ENCODE results near the gene MRE11. TPM values are rescaled to one million over a fixed set of nuclear protein-coding genes. Genes with fewer than 3 reads are reported as not detected.

The MRE11 gene
- polyA plus RNA-seq, 1 donor (not counting 4 experiments of a cell fraction or from before 2014, with no cell fraction given): 12.4 TPM

DNA sequence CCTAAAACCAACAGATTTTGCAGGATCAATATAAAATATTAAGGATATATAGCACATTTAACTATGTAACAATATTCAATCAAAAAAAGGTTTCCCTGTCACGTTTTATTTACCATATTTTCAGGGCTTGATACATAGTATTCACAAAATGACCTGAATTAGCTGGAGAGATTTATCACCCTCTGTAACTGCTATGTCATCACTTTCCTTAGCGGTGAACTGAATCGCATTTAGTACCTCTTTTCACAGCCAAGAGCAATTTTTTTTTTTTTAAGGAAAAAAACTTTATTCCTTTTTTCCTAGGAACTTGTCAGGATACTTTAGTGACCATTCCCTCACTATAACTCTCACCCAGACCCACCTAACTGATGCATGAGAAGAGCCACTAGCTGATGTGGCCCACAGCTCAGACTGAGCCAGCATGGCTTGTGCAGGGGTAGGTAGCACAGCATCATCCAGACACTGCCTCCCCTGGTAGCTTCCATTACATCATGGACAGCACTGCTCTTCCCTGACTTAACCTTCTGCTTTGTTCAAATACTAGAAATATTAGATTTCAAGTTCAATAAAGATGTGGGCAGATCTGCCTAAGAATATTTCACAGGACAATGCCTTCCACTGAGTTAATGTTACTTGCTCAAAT is 75.4 kb downstream of the MRE11 start:
- no peak overlapping the region for H3K27ac ChIP-seq (ENCODE audit: control insufficient read depth, insufficient read depth, low read length)
- no peak overlapping the region for H2AFZ ChIP-seq (ENCODE audit: control insufficient read depth, low read length)
- H3K79me2 ChIP-seq (ENCODE audit: control insufficient read depth, insufficient read depth, low read length): no peaks in the 10 kb centered on the region
- no peaks in the 10 kb centered on the region for H3K9me3 ChIP-seq (ENCODE audit: control insufficient read depth, low read depth, low read length)
- H3K4me3 ChIP-seq (ENCODE audit: control insufficient read depth in 2 of 3, extremely low read depth in 1 of 3, insufficient read depth in 2 of 3, low read depth in 1 of 3, low read length in 3 of 3): no peak overlapping the region
- dilution Hi-C loops (cut with MboI; ENCODE audit: extremely low pct_ligation_motif_present, low sequenced_read_pairs): no loop called here
- no peak overlapping the region for H3K9ac ChIP-seq (ENCODE audit: control insufficient read depth, extremely low read depth, insufficient read depth, low read length)
- no peak overlapping the region for H3K4me2 ChIP-seq (ENCODE audit: control insufficient read depth, extremely low read depth, insufficient read depth, low read depth, low read length)
- FAIRE-seq (no peak), DNase-seq (ENCODE audit: low read depth, low spot score) (no peak)
- no peak for TF ChIP-seq EZH2 (IDR thresholded peaks at IDR 0.05; ENCODE audit: low read length)
- TF ChIP-seq, protein P1, sequence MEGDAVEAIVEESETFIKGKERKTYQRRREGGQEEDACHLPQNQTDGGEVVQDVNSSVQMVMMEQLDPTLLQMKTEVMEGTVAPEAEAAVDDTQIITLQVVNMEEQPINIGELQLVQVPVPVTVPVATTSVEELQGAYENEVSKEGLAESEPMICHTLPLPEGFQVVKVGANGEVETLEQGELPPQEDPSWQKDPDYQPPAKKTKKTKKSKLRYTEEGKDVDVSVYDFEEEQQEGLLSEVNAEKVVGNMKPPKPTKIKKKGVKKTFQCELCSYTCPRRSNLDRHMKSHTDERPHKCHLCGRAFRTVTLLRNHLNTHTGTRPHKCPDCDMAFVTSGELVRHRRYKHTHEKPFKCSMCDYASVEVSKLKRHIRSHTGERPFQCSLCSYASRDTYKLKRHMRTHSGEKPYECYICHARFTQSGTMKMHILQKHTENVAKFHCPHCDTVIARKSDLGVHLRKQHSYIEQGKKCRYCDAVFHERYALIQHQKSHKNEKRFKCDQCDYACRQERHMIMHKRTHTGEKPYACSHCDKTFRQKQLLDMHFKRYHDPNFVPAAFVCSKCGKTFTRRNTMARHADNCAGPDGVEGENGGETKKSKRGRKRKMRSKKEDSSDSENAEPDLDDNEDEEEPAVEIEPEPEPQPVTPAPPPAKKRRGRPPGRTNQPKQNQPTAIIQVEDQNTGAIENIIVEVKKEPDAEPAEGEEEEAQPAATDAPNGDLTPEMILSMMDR (optimal IDR thresholded peaks at IDR 0.05 in 1 of 3, IDR thresholded peaks at IDR 0.05 in 1 of 3, conservative IDR thresholded peaks at IDR 0.05 in 1 of 3; ENCODE audit: extremely low read depth in 1 of 3, insufficient read depth in 2 of 3, low read length in 3 of 3): no peak
- no peaks in the 10 kb centered on the region for H3K27me3 ChIP-seq (ENCODE audit: control insufficient read depth, extremely low read depth, insufficient read depth, low read length)
- H3K36me3 ChIP-seq (ENCODE audit: control insufficient read depth in 2 of 2, extremely low read depth in 1 of 2, insufficient read depth in 2 of 2, low read length in 2 of 2): no peaks in the 10 kb centered on the region
- H4K20me1 ChIP-seq (ENCODE audit: control insufficient read depth, extremely low read depth, insufficient read depth, low read length): no peaks in the 10 kb centered on the region
- H3K9me1 ChIP-seq (ENCODE audit: control insufficient read depth, extremely low read depth, insufficient read depth, low read length): no peaks in the 10 kb centered on the region
- H3K4me1 ChIP-seq (ENCODE audit: control insufficient read depth, extremely low read depth, insufficient read depth, low read length): no peaks in the 10 kb centered on the region

DNA sequence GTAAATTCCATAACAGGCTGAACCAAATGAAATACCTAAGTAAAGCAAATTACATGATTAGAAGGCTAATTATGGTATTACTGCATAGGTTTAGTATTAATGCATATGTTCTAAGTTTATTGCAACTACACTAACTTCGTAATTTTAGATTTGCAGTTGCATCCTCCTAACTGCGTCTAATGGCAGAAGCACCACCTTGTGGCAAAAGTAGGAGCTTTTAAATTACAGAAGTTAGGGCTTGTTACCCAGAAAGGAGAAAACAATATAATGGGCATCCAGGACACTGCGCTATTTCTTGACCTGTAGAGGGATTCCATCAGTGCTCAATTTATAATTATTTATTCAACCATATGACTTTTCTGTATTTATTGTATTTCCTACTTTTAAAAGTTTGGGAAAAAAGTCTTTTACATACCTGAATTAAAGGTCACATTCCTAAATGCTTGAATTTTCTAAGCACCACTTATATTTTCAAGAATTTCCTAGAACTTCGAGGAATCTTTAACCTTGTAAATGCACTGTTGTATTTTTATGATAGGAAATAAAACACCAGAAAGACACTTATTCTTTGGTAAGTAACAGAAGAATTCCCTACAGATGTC is 76.2 kb downstream of the MRE11 start:
- Histone ChIP-seq H4K20me1 (ENCODE audit: control insufficient read depth, extremely low read depth, insufficient read depth, low read length) (no peaks in the 10 kb centered on the region), H3K9ac (ENCODE audit: control insufficient read depth, extremely low read depth, insufficient read depth, low read length) (no peak overlapping the region), H2AFZ (ENCODE audit: control insufficient read depth, low read length) (no peak overlapping the region), H3K79me2 (ENCODE audit: control insufficient read depth, insufficient read depth, low read length) (no peaks in the 10 kb centered on the region), H3K4me2 (ENCODE audit: control insufficient read depth, extremely low read depth, insufficient read depth, low read depth, low read length) (no peak overlapping the region), H3K9me1 (ENCODE audit: control insufficient read depth, extremely low read depth, insufficient read depth, low read length) (no peaks in the 10 kb centered on the region), H3K27ac (ENCODE audit: control insufficient read depth, insufficient read depth, low read length) (no peak overlapping the region), H3K9me3 (ENCODE audit: control insufficient read depth, low read depth, low read length) (no peaks in the 10 kb centered on the region), H3K27me3 (ENCODE audit: control insufficient read depth, extremely low read depth, insufficient read depth, low read length) (no peaks in the 10 kb centered on the region), H3K4me1 (ENCODE audit: control insufficient read depth, extremely low read depth, insufficient read depth, low read length) (no peaks in the 10 kb centered on the region), H3K4me3 (ENCODE audit: control insufficient read depth in 2 of 3, extremely low read depth in 1 of 3, insufficient read depth in 2 of 3, low read depth in 1 of 3, low read length in 3 of 3) (no peak overlapping the region), H3K36me3 (ENCODE audit: control insufficient read depth in 2 of 2, extremely low read depth in 1 of 2, insufficient read depth in 2 of 2, low read length in 2 of 2) (no peaks in the 10 kb centered on the region)
- no peak for FAIRE-seq
- dilution Hi-C loops (cut with MboI; ENCODE audit: extremely low pct_ligation_motif_present, low sequenced_read_pairs): no loop called here
- no peak for TF ChIP-seq EZH2 (IDR thresholded peaks at IDR 0.05; ENCODE audit: low read length)
- TF ChIP-seq, protein P1 (optimal IDR thresholded peaks at IDR 0.05 in 1 of 3, IDR thresholded peaks at IDR 0.05 in 1 of 3, conservative IDR thresholded peaks at IDR 0.05 in 1 of 3; ENCODE audit: extremely low read depth in 1 of 3, insufficient read depth in 2 of 3, low read length in 3 of 3): peak in 2 of 3 experiments; percentile 33 to 44
- no peak for DNase-seq (ENCODE audit: low read depth, low spot score)
